OCI-LY1 (cell line): Measurements from ENCODE around the gene TRPM6.
A peak's percentile ranks its signal among the peaks of the same experiment; 100 is the strongest.

Experiments used
- H2AFZ ChIP-seq: fragments of 200-600 bp; sonication (generic), shearing (Covaris generic); 2 replicates; pipeline ENCODE4 v1.6.0; 2014; ENCODE audit warnings: antibody characterized with exemption, mild to moderate bottlenecking, low read length
- H3F3A ChIP-seq: fragments of 200-600 bp; sonication (generic), shearing (Covaris generic); 2 replicates; pipeline ENCODE4 v1.6.0; 2014; ENCODE audit warnings: mild to moderate bottlenecking, antibody characterized with exemption, low read length, moderate library complexity; ENCODE audit not compliant: insufficient read depth
- H3K27ac ChIP-seq: fragments of 200-600 bp; sonication (generic); 2 replicates; pipeline ENCODE4 v1.5.1; 2014; ENCODE audit warnings: low read length, mixed run types, mild to moderate bottlenecking, low read depth; ENCODE audit not compliant: poor library complexity, severe bottlenecking
- H3K27me3 ChIP-seq: fragments of 200-600 bp; sonication (generic); 2 replicates; pipeline ENCODE4 v1.6.0; 2014; ENCODE audit warnings: antibody characterized with exemption, mild to moderate bottlenecking, low read length, moderate library complexity; ENCODE audit not compliant: insufficient read depth
- H3K36me3 ChIP-seq: fragments of 200-600 bp; sonication (generic); 2 replicates; pipeline ENCODE4 v1.6.1; 2014; ENCODE audit warnings: mild to moderate bottlenecking, antibody characterized with exemption, low read length, moderate library complexity, mixed read lengths; ENCODE audit not compliant: insufficient read depth
- H3K4me1 ChIP-seq: fragments of 200-600 bp; sonication (generic); 2 replicates; pipeline ENCODE4 v1.5.1; 2014; ENCODE audit warnings: mild to moderate bottlenecking, low read length, moderate library complexity; ENCODE audit not compliant: insufficient read depth, severe bottlenecking
- H3K4me2 ChIP-seq: fragments of 200-600 bp; sonication (generic), shearing (Covaris generic); 2 replicates; pipeline ENCODE4 v1.6.1; 2014; ENCODE audit warnings: low read length
- H3K4me3 ChIP-seq: fragments of 200-600 bp; sonication (generic); 2 replicates; pipeline ENCODE4 v1.5.1; 2014; ENCODE audit warnings: low read length, low read depth, mild to moderate bottlenecking, mixed read lengths; ENCODE audit not compliant: poor library complexity, severe bottlenecking
- H3K79me2 ChIP-seq: fragments of 200-600 bp; shearing (Covaris generic); 2 replicates; pipeline ENCODE4 v1.6.1; 2016; ENCODE audit warnings: mixed run types, low read length, mixed read lengths; ENCODE audit not compliant: insufficient read depth
- H3K9ac ChIP-seq: fragments of 200-600 bp; sonication (generic), shearing (Covaris generic); 2 replicates; pipeline ENCODE4 v1.6.1; 2014; ENCODE audit warnings: mild to moderate bottlenecking, low read length, mixed read lengths
- H3K9me2 ChIP-seq: fragments of 200-600 bp; sonication (generic), shearing (Covaris generic); 2 replicates; pipeline ENCODE4 v1.6.1; 2014; ENCODE audit warnings: low read depth, mild to moderate bottlenecking, low read length, mixed read lengths
- H3K9me3 ChIP-seq: fragments of 200-600 bp; shearing (Covaris generic); 2 replicates; pipeline ENCODE4 v1.6.1; 2014; ENCODE audit warnings: low read length, mixed read lengths
- H4K20me1 ChIP-seq: fragments of 200-600 bp; sonication (generic), shearing (Covaris generic); 2 replicates; pipeline ENCODE4 v1.6.0; 2016; ENCODE audit warnings: mild to moderate bottlenecking, low read length; ENCODE audit not compliant: insufficient read depth
- EZH2 ChIP-seq: fragments of 200-600 bp; sonication (generic), shearing (Covaris generic); IDR thresholded peaks from 2 replicates; pipeline ENCODE4 v1.8.0; 2017; ENCODE audit warnings: borderline replicate concordance, mixed run types, mild to moderate bottlenecking, antibody characterized with exemption, low read length, moderate library complexity, mixed read lengths
- TF ChIP-seq, protein P1 (sequence below): fragments of 200-600 bp; sonication (generic), shearing (Covaris generic); IDR thresholded peaks from 2 replicates; pipeline ENCODE4 v1.5.1; 2017; ENCODE audit warnings: mild to moderate bottlenecking, antibody characterized with exemption, low read length, moderate library complexity, mixed read lengths

TRPM6 gene

DNA sequence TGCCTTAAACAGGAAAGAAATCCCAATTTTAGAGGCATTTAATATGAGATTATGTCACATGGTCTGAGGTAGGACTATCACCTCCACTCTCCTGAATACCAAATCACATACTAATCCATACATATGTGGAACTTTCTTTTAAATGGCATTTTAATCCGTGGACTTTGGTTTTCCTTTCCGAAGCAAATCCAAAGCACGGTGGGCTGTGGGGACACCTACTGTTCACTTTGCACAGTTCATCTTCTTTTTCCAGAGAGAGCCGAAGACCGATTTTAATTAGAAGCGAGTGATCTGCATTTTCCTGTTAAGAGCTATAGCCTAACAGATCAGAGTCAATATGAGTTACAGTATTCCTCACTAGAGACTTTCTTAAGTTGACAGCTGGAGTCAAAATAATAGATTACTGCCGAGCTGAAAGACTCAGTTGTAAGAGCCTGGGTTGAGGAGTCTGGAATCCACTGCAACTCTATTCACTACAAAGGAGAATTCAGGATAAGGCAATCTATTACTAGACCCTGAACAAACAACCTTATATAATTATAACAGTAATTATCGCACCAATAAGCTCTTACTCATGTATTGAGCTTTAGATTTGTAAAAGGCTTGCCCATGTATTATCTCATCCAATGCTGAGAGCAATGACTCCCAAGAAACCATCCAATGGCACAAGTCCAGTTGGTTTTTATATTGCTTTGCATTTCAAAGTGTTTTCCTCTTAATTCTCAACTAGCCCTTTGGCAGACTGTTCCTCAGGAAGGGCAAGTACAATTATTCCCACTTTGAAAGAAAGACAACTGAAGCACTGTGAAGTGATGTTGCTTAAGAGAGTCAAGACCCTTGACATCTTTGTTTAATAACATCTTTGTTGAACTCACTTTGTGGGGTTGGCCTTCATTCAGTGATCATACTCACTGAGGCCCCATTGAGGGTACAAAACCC, 144.7 kb downstream of the TRPM6 start:
- Histone ChIP-seq H2AFZ (no peak overlapping the region), H3K4me3 (no peak overlapping the region)

DNA sequence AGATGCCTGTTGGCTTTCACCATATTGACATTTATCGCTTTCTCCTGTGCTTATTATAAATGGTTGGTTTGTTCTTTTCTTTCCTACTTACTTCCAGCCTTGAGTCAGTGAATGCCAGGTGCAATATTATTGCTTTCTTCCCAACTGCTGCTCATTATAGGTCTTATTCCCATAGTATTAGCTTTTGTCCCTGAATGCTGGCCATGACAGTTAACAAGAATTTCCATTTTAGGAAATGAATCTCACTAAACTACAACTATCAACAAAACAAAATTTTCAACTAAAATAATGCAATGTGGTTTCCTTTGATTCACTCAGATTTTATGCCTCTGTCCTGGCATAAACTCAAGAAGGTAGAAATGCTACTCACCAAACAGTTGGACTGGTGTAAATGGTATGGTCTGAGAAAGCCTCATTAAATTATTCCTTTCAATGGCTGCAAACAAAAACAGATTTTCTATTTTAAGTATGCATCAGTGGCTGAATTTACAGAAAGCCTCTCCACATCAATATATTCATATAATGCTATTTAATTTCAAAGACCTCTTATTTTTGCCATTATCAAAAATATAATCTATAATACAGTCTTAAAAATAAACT, 145.4 kb downstream of the TRPM6 start:
- H3K27ac ChIP-seq = no peak overlapping the region
- no peaks in the 10 kb centered on the region for H3K79me2 ChIP-seq
- no peaks in the 10 kb centered on the region for H3K4me1 ChIP-seq
- H3F3A ChIP-seq = no peaks in the 10 kb centered on the region
- H3K9me2 ChIP-seq = no peaks in the 10 kb centered on the region
- no peaks in the 10 kb centered on the region for H3K27me3 ChIP-seq
- no peak overlapping the region for H3K4me2 ChIP-seq
- H3K9me3 ChIP-seq = no peaks in the 10 kb centered on the region
- H4K20me1 ChIP-seq = no peaks in the 10 kb centered on the region
- no peaks in the 10 kb centered on the region for H3K36me3 ChIP-seq
- H3K9ac ChIP-seq = no peak overlapping the region
- H3K4me3 ChIP-seq = no peak overlapping the region
- H2AFZ ChIP-seq = no peak overlapping the region
- no peak for TF ChIP-seq EZH2
- TF ChIP-seq, protein P1, sequence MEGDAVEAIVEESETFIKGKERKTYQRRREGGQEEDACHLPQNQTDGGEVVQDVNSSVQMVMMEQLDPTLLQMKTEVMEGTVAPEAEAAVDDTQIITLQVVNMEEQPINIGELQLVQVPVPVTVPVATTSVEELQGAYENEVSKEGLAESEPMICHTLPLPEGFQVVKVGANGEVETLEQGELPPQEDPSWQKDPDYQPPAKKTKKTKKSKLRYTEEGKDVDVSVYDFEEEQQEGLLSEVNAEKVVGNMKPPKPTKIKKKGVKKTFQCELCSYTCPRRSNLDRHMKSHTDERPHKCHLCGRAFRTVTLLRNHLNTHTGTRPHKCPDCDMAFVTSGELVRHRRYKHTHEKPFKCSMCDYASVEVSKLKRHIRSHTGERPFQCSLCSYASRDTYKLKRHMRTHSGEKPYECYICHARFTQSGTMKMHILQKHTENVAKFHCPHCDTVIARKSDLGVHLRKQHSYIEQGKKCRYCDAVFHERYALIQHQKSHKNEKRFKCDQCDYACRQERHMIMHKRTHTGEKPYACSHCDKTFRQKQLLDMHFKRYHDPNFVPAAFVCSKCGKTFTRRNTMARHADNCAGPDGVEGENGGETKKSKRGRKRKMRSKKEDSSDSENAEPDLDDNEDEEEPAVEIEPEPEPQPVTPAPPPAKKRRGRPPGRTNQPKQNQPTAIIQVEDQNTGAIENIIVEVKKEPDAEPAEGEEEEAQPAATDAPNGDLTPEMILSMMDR = no peak

More for the DNA sequence above, 144.7 kb downstream of the TRPM6 start:
- Histone ChIP-seq H3K79me2 (no peaks in the 10 kb centered on the region), H3K27ac (no peak overlapping the region), H4K20me1 (no peaks in the 10 kb centered on the region), H3K9me3 (no peaks in the 10 kb centered on the region), H3F3A (no peaks in the 10 kb centered on the region), H3K27me3 (no peaks in the 10 kb centered on the region), H3K9ac (no peak overlapping the region), H3K4me1 (no peaks in the 10 kb centered on the region), H3K9me2 (no peaks in the 10 kb centered on the region), H3K4me2 (no peak overlapping the region), H3K36me3 (no peaks in the 10 kb centered on the region)
- TF ChIP-seq, protein P1 = peak; percentile 65
- TF ChIP-seq EZH2 = no peak

- Histone ChIP-seq H3K9me2 (no peaks in the 10 kb centered on the region), H3K4me2 (no peak overlapping the region), H4K20me1 (no peaks in the 10 kb centered on the region), H3K9ac (no peak overlapping the region), H3K79me2 (no peaks in the 10 kb centered on the region), H3K36me3 (no peaks in the 10 kb centered on the region), H3K27me3 (no peaks in the 10 kb centered on the region), H3K4me1 (no peaks in the 10 kb centered on the region), H3K4me3 (no peak overlapping the region), H2AFZ (no peak overlapping the region), H3K27ac (no peak overlapping the region), H3F3A (no peaks in the 10 kb centered on the region), H3K9me3 (no peaks in the 10 kb centered on the region)
- TF ChIP-seq EZH2 = no peak
- TF ChIP-seq, protein P1 = no peak
These were observed 151.1 kb downstream of the TRPM6 start for GRCh38 chr9:74736646-74737045.
